Caco-2 (cell line): ENCODE measurements around the gene MORN2. TPM values are rescaled to one million over a fixed set of nuclear protein-coding genes. Genes with fewer than 3 reads are reported as not detected.
A peak's percentile ranks its signal among the peaks of the same experiment; 100 is the strongest.
"Not testable (repeated sequence)": the region's sequence is repeated elsewhere in the genome, so short reads cannot be mapped to it uniquely, and the experiment has no call there.

ENCODE experiments used
- Bru-seq: library from RNA; stranded (reverse); fragments of 400-500 nt; gene quantifications from one replicate; lab custom pipeline; 2021; lab: Mats Ljungman, UMichigan
- BruChase-seq, 2 experiments: library from RNA; stranded (reverse); fragments of 400-500 nt; gene quantifications; one replicate each; lab custom pipeline; 2021; lab: Mats Ljungman, UMichigan
- BruUV-seq: library from RNA; stranded (reverse); fragments of 400-500 nt; replicated peaks from 2 replicates; lab custom pipeline; 2021; lab: Mats Ljungman, UMichigan
- CTCF ChIA-PET: fragments of 300-600 bp; sonication (Branson Sonifier 250); formaldehyde crosslinking; loops from one replicate; lab custom pipeline; 2022; ENCODE audit warnings: antibody characterized with exemption; lab: Charles Lee
- POLR2A ChIA-PET: fragments of 300-600 bp; sonication (Branson Sonifier 250); formaldehyde crosslinking; loops from one replicate; lab custom pipeline; 2022; ENCODE audit warnings: antibody characterized with exemption; lab: Charles Lee
- DNase-seq, 2 experiments: peaks; one replicate each; pipeline versions ENCODE4 v3.0.0 to v3.0.0-alpha.2; 2020 to 2022
- H3K27me3 ChIP-seq: replicated peaks from 2 replicates; pipeline ENCODE4 v1.6.0; 2011; ENCODE audit warnings: low read length; ENCODE audit not compliant: control insufficient read depth, insufficient read depth
- H3K36me3 ChIP-seq: 2 replicates; pipeline ENCODE4 v1.5.1; 2011; ENCODE audit warnings: low read length; ENCODE audit not compliant: control insufficient read depth, insufficient read depth
- H3K4me1 ChIP-seq: fragments of 250-450 bp; sonication (Bioruptor Pico); 2 replicates; pipeline ENCODE4 v1.5.1; 2020; ENCODE audit warnings: mild to moderate bottlenecking
- H3K4me3 ChIP-seq: 2 replicates; pipeline ENCODE4 v1.5.1; 2011; ENCODE audit warnings: low read depth, mild to moderate bottlenecking, control low read depth, low read length
- H3K9me3 ChIP-seq: fragments of 250-450 bp; sonication (Bioruptor Pico); 2 replicates; pipeline ENCODE4 v1.5.1; 2020; ENCODE audit warnings: mild to moderate bottlenecking, moderate library complexity
- H3K27ac Mint-ChIP-seq: one replicate; pipeline ENCODE4 v1.8.0; 2022; ENCODE audit warnings: mixed read lengths; ENCODE audit not compliant: unreplicated experiment
- H3K27me3 Mint-ChIP-seq: one replicate; pipeline ENCODE4 v1.8.0; 2022; ENCODE audit warnings: mixed read lengths; ENCODE audit not compliant: insufficient read depth, unreplicated experiment
- H3K36me3 Mint-ChIP-seq: one replicate; pipeline ENCODE4 v1.8.0; 2022; ENCODE audit warnings: mild to moderate bottlenecking, mixed read lengths; ENCODE audit not compliant: insufficient read depth, unreplicated experiment
- H3K4me1 Mint-ChIP-seq: one replicate; pipeline ENCODE4 v1.8.0; 2022; ENCODE audit warnings: low read depth, mixed read lengths; ENCODE audit not compliant: unreplicated experiment
- H3K4me3 Mint-ChIP-seq: one replicate; pipeline ENCODE4 v1.8.0; 2022; ENCODE audit warnings: mild to moderate bottlenecking, moderate library complexity, mixed read lengths; ENCODE audit not compliant: unreplicated experiment
- H3K9me3 Mint-ChIP-seq: one replicate; pipeline ENCODE4 v1.8.0; 2022; ENCODE audit warnings: mixed read lengths; ENCODE audit not compliant: unreplicated experiment
- intact Hi-C: fragments of 100-400 bp; cut with micrococcal nuclease; formaldehyde crosslinking; loops from one replicate; pipeline ENCODE4 v1.10.0; 2022; ENCODE audit not compliant: unreplicated experiment
- long read RNA-seq: library from polyadenylated mRNA; stranded (forward); transcript quantifications from one replicate; pipeline ENCODE4 v2.0.0, GENCODE V29; 2022
- total RNA-seq: library from RNA; stranded (reverse); gene quantifications from 2 replicates; pipeline ENCODE4 v1.2.3, GENCODE V29; 2022
- TF ChIP-seq, protein P1 (sequence below), 2 experiments: fragments of 200-600 bp in 1 of 2; IDR thresholded peaks; 1 replicate in 1 of 2; 2 replicates in 1 of 2; pipeline versions ENCODE4 v1.5.1 to v1.8.0; 2011 to 2022; ENCODE audit warnings: antibody characterized with exemption in 1 of 2, control low read depth in 1 of 2, inconsistent platforms in 1 of 2, low read depth in 1 of 2, low read length in 1 of 2, mild to moderate bottlenecking in 1 of 2, moderate library complexity in 1 of 2; ENCODE audit not compliant: insufficient read depth in 1 of 2, severe bottlenecking in 1 of 2, unreplicated experiment in 1 of 2

Gene MORN2
- total RNA-seq (4.8 and 5.5 TPM in 2 replicates), Bru-seq, nascent RNA (percentile 45 among the genes with signal in this experiment), BruChase-seq, experiment 1, labeled RNA remaining after a 2-hour chase (percentile 41 among the genes with signal in this experiment), BruChase-seq, experiment 2, labeled RNA remaining after a 6-hour chase (percentile 44 among the genes with signal in this experiment)
- long read RNA-seq, partial matches to known transcripts, result 0 of 4 reads
- long read RNA-seq, other reads (novel, unspliced or antisense), result 0 of 4 reads

DNA sequence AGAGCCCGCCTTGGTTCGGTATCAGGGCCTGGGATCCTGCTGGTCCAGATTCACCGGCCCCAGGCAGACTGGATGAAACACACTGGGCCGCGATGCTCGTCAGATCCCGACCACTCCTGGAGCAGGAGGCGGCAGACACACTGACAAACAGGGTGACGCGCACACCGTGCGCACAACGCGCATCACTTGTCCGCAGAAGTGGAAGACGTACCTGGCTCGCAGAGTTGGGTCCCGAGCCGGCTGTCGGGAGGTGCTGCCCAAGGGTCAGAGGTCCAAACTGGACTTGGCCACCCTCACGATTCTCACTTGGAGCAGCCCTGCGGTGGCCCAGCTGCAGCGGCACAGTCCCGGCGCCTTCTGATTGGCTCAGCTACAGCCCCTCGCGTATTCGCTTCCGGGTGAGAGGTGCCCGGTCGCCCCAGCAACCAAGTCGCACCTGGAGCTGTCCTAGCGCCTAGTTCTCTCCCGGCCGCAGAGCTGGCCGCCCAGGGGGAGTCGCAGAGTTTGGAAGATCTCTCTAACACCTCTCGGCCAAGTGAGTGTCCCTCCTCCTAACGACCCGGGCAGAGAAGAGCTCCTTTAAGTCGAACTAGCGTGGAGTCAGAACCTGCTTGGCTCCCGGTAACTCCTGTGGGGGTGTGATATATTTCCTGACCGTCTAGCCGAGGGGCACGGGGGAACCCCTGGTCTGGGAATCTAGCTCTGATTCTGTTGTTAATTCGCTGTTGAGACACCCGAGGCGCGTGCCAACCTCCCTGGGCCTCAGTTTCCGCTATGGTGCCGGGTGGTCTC, at the start of gene MORN2, which contains the start of gene DHX57:
Gene MORN2 (plus strand): TSS at position 401 of the 792 bp plus-strand sequence.
Gene DHX57 (minus strand): TSS at position 359 of the 792 bp plus-strand sequence. CDS start 7,529 bp downstream, outside the sequence.
- intact Hi-C loops, result no loop called here
- peaks cover 18% of the 10 kb centered on the region for H3K9me3 Mint-ChIP-seq
- TF ChIP-seq, protein P1, sequence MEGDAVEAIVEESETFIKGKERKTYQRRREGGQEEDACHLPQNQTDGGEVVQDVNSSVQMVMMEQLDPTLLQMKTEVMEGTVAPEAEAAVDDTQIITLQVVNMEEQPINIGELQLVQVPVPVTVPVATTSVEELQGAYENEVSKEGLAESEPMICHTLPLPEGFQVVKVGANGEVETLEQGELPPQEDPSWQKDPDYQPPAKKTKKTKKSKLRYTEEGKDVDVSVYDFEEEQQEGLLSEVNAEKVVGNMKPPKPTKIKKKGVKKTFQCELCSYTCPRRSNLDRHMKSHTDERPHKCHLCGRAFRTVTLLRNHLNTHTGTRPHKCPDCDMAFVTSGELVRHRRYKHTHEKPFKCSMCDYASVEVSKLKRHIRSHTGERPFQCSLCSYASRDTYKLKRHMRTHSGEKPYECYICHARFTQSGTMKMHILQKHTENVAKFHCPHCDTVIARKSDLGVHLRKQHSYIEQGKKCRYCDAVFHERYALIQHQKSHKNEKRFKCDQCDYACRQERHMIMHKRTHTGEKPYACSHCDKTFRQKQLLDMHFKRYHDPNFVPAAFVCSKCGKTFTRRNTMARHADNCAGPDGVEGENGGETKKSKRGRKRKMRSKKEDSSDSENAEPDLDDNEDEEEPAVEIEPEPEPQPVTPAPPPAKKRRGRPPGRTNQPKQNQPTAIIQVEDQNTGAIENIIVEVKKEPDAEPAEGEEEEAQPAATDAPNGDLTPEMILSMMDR (IDR thresholded peaks at IDR 0.05; ENCODE audit: insufficient read depth in 1 of 2, low read depth in 1 of 2, low read length in 1 of 2, severe bottlenecking in 1 of 2, unreplicated experiment in 1 of 2), result no peak
- no TSS peak for BruUV-seq
- H3K36me3 Mint-ChIP-seq, result peaks cover 10% of the 10 kb centered on the region
- peak within 1 kb of the TSS; percentile 91 for H3K27ac Mint-ChIP-seq
- Histone ChIP-seq H3K4me1 (no peaks in the 10 kb centered on the region), H3K27me3 (no peaks in the 10 kb centered on the region), H3K36me3 (no peaks in the 10 kb centered on the region), H3K9me3 (no peaks in the 10 kb centered on the region), H3K4me3 (peak within 1 kb of the TSS; percentile 74)
- H3K27me3 Mint-ChIP-seq, result no peaks in the 10 kb centered on the region
- CTCF ChIA-PET, result no interaction called here
- DNase-seq, result peak; percentile 90 to 92
- peak within 1 kb of the TSS; percentile 90 for H3K4me3 Mint-ChIP-seq
- H3K4me1 Mint-ChIP-seq, result peaks cover 8% of the 10 kb centered on the region
- POLR2A ChIA-PET, result interaction anchor here (1.8 kb wide), 1 partner anchor 125 kb away, joined by 19 read pairs; the partner anchor contains the start of gene SRSF7

DNA sequence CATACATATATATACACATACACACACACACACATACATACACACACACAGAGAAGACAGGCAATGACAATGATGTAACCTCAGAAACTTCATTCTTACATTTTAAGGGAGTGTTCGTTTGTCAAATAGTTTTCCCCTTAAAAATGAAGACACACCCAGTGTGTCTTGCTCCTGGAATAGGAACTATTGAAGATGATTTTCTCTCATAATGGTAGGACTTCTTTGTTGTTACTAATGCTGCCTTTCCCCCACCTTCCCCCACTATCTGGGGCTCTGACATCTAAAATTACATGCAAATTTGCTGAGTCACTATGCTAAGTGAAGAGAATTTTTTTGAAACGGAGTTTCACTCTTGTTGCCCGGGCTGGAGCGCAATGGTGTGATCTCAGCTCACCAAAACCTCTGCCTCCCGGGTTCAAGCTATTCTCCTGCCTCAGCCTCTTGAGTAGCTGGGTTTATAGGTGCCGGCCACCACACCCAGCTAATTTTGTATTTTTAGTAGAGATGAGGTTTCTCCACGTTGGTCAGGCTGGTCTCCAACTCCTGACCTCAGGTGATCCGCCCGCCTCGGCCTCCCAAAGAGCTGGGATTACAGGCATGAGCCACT, 48.1 kb upstream of the MORN2 start:
- CTCF ChIA-PET, result interaction anchor here (0.5 kb wide), 1 partner anchor 130 kb away, joined by 3 read pairs; no protein-coding TSS in a partner anchor
- H3K27me3 Mint-ChIP-seq, BruUV-seq, H3K9me3 ChIP-seq, H3K4me3 ChIP-seq, intact Hi-C loops, H3K4me3 Mint-ChIP-seq, POLR2A ChIA-PET, H3K4me1 ChIP-seq, H3K9me3 Mint-ChIP-seq, H3K36me3 ChIP-seq, H3K4me1 Mint-ChIP-seq, H3K27me3 ChIP-seq: not testable (repeated sequence)
- H3K27ac Mint-ChIP-seq, result peak overlapping the region; percentile 59
- peak in 1 of 2 experiments; percentile 10 for DNase-seq
- H3K36me3 Mint-ChIP-seq, result peaks cover 17% of the 10 kb centered on the region

DNA sequence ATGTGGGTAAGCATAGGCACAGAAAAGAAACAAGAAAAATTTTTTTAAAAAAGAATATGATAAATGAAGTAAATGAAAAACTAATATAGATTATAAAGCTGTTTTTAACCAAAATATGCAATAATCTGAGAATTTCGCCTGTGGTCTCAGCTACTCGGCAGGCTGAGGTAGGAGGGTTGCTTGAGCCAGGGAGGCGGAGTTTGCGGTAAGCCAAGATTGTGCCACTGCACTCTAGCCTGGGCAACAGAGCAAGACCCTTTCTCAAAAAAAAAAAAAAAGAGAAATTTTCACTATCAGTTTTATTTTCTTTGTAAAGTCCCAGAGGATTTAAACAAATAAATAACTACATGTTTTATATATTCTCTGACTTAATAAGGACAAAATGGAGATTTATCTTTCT, 47.3 kb upstream of the MORN2 start:
- CTCF ChIA-PET, result no interaction called here
- H3K36me3 ChIP-seq, result no peaks in the 10 kb centered on the region
- DNase-seq, result no peak
- Mint-ChIP-seq H3K27ac (no peak overlapping the region), H3K36me3 (peaks cover 9% of the 10 kb centered on the region), H3K4me3 (no peak overlapping the region), H3K27me3 (no peaks in the 10 kb centered on the region), H3K4me1 (peaks cover 6% of the 10 kb centered on the region), H3K9me3 (no peaks in the 10 kb centered on the region)
- intact Hi-C loops, result no loop called here
- no peak overlapping the region for H3K4me3 ChIP-seq
- POLR2A ChIA-PET, result interaction anchor here (0.6 kb wide), 1 partner anchor 447 kb away, joined by 3 read pairs; no protein-coding TSS in a partner anchor
- TF ChIP-seq, protein P1 (IDR thresholded peaks at IDR 0.05; ENCODE audit: insufficient read depth in 1 of 2, low read depth in 1 of 2, low read length in 1 of 2, severe bottlenecking in 1 of 2, unreplicated experiment in 1 of 2), result no peak
- no peaks in the 10 kb centered on the region for H3K9me3 ChIP-seq
- no peaks in the 10 kb centered on the region for H3K27me3 ChIP-seq
- BruUV-seq, result no TSS peak
- peaks cover 8% of the 10 kb centered on the region; the same call in 1 of the 2 replicates for H3K4me1 ChIP-seq
